ENCODE data around the gene VAX1.

- no peak for TF ChIP-seq CTCF (IDR thresholded peaks at IDR 0.05)
- TF ChIP-seq POLR2A (IDR thresholded peaks at IDR 0.05): no peak
These were observed 939 bp upstream of the VAX1 start for GRCh38 chr10:117138838-117139580.

Measured in thyroid gland (tissue), 4 donors.